Mononuclear cell (primary cell): ENCODE data around the gene MPZL1. TPM values are rescaled to one million over a fixed set of nuclear protein-coding genes. Genes with fewer than 3 reads are reported as not detected.

Experiments used
- H3K27me3 ChIP-seq: 2 replicates; pipeline ENCODE4 v1.6.0; 2011; ENCODE audit warnings: low read length, control low read depth; ENCODE audit not compliant: insufficient read depth
- H3K4me1 ChIP-seq: 2 replicates; pipeline ENCODE4 v1.5.1; 2011; ENCODE audit warnings: mild to moderate bottlenecking, low read length, control low read depth; ENCODE audit not compliant: insufficient read depth
- H3K4me3 ChIP-seq: 2 replicates; pipeline ENCODE4 v1.5.1; 2011; ENCODE audit warnings: mild to moderate bottlenecking, low read length, moderate library complexity
- H3K9me3 ChIP-seq: 2 replicates; pipeline ENCODE4 v1.5.1; 2011; ENCODE audit warnings: low read depth, mild to moderate bottlenecking, control low read depth, low read length
- total RNA-seq: library from RNA; depleted of rRNA; stranded (reverse); fragments of >200 nt; gene quantifications from one replicate; pipeline ENCODE4 v1.2.3, GENCODE V29; 2012

Gene MPZL1
- total RNA-seq, 1 donor = 13.9 TPM

GRCh38 chr1:167763525-167764220 lies 41.9 kb downstream of the MPZL1 start:
- H3K4me3 ChIP-seq = no peak overlapping the region
- no peaks in the 10 kb centered on the region for H3K9me3 ChIP-seq
- no peaks in the 10 kb centered on the region for H3K27me3 ChIP-seq
- H3K4me1 ChIP-seq = peaks cover 34% of the 10 kb centered on the region

- no peaks in the 10 kb centered on the region for H3K27me3 ChIP-seq
- H3K4me3 ChIP-seq = no peak overlapping the region
- no peaks in the 10 kb centered on the region for H3K9me3 ChIP-seq
- peaks cover 34% of the 10 kb centered on the region for H3K4me1 ChIP-seq
Observed at GRCh38 chr1:167764458-167765330, 42.9 kb downstream of the MPZL1 start.

DNA sequence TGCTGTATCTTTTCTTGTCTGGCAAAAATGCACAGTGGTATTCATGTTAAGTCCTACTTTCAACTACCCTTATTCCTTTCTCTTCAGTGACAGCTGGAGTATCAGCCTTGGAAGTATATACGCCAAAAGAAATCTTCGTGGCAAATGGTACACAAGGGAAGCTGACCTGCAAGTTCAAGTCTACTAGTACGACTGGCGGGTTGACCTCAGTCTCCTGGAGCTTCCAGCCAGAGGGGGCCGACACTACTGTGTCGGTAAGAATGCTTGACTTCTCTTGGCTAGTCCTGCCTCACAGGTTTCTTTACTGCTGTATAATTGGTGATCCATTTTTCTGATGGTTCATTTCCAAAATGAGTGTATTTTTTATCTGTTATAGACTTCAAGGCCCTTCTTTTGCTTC lies 43.7 kb downstream of the MPZL1 start:
- Histone ChIP-seq H3K4me3 (no peak overlapping the region), H3K9me3 (no peaks in the 10 kb centered on the region), H3K4me1 (peaks cover 34% of the 10 kb centered on the region), H3K27me3 (no peaks in the 10 kb centered on the region)

GRCh38 chr1:167766538-167766937 lies 44.8 kb downstream of the MPZL1 start:
- Histone ChIP-seq H3K4me3 (no peak overlapping the region), H3K4me1 (peaks cover 29% of the 10 kb centered on the region), H3K27me3 (no peaks in the 10 kb centered on the region), H3K9me3 (no peaks in the 10 kb centered on the region)

DNA sequence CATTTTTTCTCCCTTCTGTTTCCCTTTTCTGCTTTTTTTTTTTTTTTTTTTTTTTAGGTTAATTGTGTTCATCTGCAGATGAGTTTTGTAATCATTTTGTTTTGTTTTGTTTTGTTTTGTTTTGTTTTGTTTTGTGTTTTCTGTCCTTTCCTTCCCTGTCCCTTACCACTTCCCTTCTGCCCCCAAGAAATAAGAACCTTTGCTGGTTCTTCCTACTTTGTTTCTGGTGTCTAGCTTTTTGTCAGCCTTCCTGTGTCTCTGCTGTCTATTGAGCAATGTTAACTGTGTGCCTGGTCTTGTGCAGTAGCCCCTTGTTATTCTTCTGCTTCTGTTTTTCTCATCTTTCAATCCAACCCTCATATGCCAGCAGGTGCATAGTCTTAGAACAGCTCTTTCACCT lies 46.0 kb downstream of the MPZL1 start:
- Histone ChIP-seq H3K4me3 (no peak overlapping the region), H3K9me3 (no peaks in the 10 kb centered on the region), H3K27me3 (no peaks in the 10 kb centered on the region), H3K4me1 (peaks cover 19% of the 10 kb centered on the region)

DNA sequence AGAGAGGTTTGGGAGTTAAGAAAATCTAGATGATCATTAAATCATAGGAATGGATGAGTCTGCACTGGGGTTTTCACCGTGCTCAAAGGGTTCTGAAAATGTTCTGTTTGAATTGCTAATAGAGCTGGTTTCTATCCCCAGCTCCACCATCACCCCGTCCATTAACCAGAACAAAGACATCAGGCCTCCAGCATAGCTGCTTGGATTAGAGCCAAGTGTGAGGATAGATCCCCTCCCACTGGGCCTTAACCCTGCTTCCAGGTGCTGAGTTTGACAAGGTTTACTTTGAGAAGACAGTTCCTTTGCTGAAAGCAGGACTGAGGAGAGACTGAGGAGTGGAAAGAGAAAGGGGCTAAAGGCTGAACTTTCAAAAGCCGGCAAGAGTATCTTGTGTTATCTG lies 48.3 kb downstream of the MPZL1 start:
- no peak overlapping the region for H3K4me3 ChIP-seq
- no peaks in the 10 kb centered on the region for H3K9me3 ChIP-seq
- peaks cover 14% of the 10 kb centered on the region for H3K4me1 ChIP-seq
- H3K27me3 ChIP-seq = no peaks in the 10 kb centered on the region

- Histone ChIP-seq H3K4me3 (no peak overlapping the region), H3K9me3 (no peaks in the 10 kb centered on the region), H3K27me3 (no peaks in the 10 kb centered on the region), H3K4me1 (peaks cover 8% of the 10 kb centered on the region)
Observed at GRCh38 chr1:167772436-167772835, 50.7 kb downstream of the MPZL1 start.

DNA sequence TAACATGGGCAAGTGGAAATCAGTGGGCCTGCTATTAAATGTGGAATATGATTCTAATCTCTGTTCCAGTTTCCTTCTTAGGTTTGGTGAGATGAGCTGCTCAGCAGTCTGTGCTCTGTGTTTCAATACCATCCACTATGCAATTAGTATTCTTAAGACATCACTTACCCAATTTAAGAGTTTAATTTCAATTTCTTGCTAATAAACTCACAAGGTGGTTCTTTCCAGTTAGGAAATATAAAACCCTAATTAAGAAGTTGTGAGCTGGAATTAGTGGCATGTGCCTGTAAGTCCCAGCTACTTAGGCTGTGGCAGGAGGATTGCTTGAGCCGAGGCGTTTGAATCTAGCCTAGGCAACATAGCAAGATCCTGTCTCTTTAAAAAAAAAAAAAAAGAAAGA lies 51.7 kb downstream of the MPZL1 start:
- no peaks in the 10 kb centered on the region for H3K4me1 ChIP-seq
- no peaks in the 10 kb centered on the region for H3K27me3 ChIP-seq
- H3K4me3 ChIP-seq = no peak overlapping the region
- H3K9me3 ChIP-seq = no peaks in the 10 kb centered on the region

DNA sequence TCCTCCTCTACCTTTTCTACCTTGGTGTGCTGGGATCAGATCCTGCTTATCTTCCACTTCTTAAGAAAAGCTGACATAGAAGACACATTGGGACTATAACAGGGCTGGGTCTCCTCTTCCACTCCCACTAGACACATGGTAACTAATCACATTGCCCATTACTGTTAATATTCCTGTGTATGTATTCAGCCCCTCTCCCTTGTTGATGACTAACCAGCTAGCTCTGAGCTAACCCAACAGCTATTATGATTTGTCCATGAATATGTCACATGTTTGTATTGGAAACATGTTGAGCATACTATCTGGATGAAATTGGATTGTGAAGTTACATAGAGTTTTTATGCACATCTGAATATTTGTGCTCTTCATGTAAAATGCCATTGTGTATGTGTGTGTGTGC lies 52.9 kb downstream of the MPZL1 start:
- H3K27me3 ChIP-seq = no peaks in the 10 kb centered on the region
- no peaks in the 10 kb centered on the region for H3K9me3 ChIP-seq
- no peaks in the 10 kb centered on the region for H3K4me1 ChIP-seq
- H3K4me3 ChIP-seq = no peak overlapping the region

GRCh38 chr1:167775178-167775577 lies 53.4 kb downstream of the MPZL1 start:
- Histone ChIP-seq H3K4me3 (no peak overlapping the region), H3K27me3 (no peaks in the 10 kb centered on the region), H3K9me3 (no peaks in the 10 kb centered on the region), H3K4me1 (no peaks in the 10 kb centered on the region)

DNA sequence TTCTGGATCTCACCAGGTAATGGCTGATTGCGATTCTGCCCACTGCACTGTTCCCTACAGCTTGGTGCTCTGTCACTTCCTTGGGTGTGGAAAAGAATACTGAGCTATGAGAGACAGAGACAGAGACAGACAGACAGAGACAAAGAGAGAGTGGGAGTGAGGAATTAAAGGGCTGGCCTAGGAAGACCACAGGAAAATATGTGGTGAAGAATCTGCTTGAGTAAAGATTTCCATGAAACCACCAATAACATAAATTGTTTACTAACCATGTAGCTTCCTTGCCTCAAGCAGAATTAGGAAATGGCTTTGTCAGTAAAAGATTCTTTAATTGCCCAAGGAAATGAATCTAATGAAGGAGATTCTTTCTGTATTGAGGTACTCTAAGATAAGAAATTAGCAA lies 54.4 kb downstream of the MPZL1 start:
- H3K27me3 ChIP-seq = no peaks in the 10 kb centered on the region
- H3K4me1 ChIP-seq = no peaks in the 10 kb centered on the region
- H3K4me3 ChIP-seq = no peak overlapping the region
- no peaks in the 10 kb centered on the region for H3K9me3 ChIP-seq

- no peaks in the 10 kb centered on the region for H3K27me3 ChIP-seq
Observed at GRCh38 chr1:167776616-167777268, 55.0 kb downstream of the MPZL1 start.

GRCh38 chr1:167777269-167777650 lies 55.5 kb downstream of the MPZL1 start:
- Histone ChIP-seq H3K9me3 (no peaks in the 10 kb centered on the region), H3K4me3 (no peak overlapping the region), H3K4me1 (no peaks in the 10 kb centered on the region), H3K27me3 (no peaks in the 10 kb centered on the region)

More at GRCh38 chr1:167776616-167777268, 55.0 kb downstream of the MPZL1 start:
- Histone ChIP-seq H3K4me3 (no peak overlapping the region), H3K4me1 (no peaks in the 10 kb centered on the region), H3K9me3 (no peaks in the 10 kb centered on the region)

GRCh38 chr1:167781558-167781957 lies 59.8 kb downstream of the MPZL1 start:
- Histone ChIP-seq H3K9me3 (no peaks in the 10 kb centered on the region), H3K4me3 (no peak overlapping the region), H3K4me1 (no peaks in the 10 kb centered on the region), H3K27me3 (no peaks in the 10 kb centered on the region)

- Histone ChIP-seq H3K4me3 (no peak overlapping the region), H3K9me3 (no peaks in the 10 kb centered on the region), H3K27me3 (no peaks in the 10 kb centered on the region), H3K4me1 (no peaks in the 10 kb centered on the region)
Observed at GRCh38 chr1:167782946-167783345, 61.2 kb downstream of the MPZL1 start.
